ELF-1 (cell line): Measurements from ENCODE around the gene NDUFB10.

ENCODE experiments used
- DNase-seq: peaks from one replicate; pipeline ENCODE4 v3.0.0-alpha.2; 2016; ENCODE audit warnings: low read depth, low spot score

Gene NDUFB10

GRCh38 chr16:1971796-1972489 is 12.6 kb downstream of the NDUFB10 start, which contains the start of gene TBL3:
TBL3 (plus strand) TSS chr16:1972053; CDS start chr16:1972165, 112 bp downstream.
- peak; percentile 98 for DNase-seq

DNA sequence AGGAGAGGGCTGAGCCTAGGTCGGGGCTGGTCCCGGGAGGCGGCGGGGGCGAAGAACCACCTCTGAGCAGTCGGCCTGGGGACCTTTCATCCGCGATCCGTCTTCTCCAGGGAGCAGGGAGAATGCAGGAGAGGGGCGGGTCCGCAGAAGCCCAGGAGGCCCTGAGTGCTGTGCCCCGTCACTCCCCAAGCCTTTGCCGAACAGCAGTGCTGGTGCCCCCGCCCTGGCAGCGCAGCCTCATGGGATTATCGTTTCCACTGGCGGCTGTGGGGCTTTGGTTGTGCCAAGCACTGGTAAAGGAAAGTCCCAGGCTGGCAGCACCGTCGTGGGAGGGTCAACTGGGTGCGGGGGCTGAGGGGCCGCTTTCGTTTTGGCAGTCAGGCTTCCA is 13.1 kb downstream of the NDUFB10 start:
- DNase-seq: peak; percentile 39

DNA sequence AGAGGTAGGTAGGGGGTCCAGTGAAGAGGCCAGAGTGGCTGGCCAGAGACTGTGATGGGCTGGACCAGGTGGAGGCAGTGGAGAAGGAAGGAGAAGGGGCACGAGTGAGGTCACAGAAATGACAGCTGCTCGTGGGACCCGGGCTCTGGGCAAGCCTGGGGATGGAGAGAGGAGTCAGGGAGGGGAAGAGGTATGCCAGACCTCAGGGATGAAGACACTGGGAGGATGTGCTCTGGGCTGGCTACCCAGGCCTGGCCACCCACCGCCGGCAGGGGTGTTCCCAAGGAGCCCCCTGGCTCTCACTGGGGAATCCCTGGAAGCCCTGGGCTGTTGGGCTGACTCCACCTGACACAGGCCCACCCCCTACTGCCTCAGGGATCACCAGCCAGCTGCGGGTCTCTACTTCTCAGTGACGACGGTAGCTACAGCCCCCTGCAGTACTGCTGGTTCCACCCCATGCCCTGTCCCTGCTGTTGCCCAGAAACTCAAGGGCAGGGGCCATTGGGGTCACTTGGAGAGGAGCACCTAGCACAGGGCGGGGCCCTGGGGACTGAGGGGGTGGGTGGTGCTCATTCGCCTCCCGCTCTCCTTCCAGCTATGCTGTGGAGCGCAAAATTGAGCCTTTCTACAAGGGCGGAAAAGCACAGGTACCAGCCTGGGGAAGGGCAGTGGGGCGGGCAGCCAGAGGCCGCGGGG is 14.3 kb downstream of the NDUFB10 start:
- no peak for DNase-seq

GRCh38 chr16:1974157-1975070 is 15.1 kb downstream of the NDUFB10 start:
- no peak for DNase-seq

- no peak for DNase-seq
Measured at GRCh38 chr16:1975432-1976215, 16.3 kb downstream of the NDUFB10 start.

DNA sequence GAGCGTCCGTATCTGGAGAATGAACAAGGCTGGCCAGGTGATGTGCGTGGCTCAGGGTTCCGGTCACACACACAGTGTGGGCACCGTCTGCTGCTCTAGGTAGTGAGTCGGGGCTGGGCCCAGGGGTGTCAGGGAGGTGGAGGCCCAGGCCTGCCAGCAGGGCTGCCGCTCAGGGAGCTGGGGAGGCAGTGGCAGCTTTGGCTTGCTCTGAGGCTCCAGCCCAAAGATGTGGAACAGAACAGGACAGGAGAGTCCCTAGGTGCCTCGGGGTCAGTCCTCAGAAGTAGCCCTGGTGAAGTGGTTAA is 16.8 kb downstream of the NDUFB10 start:
- no peak for DNase-seq

DNA sequence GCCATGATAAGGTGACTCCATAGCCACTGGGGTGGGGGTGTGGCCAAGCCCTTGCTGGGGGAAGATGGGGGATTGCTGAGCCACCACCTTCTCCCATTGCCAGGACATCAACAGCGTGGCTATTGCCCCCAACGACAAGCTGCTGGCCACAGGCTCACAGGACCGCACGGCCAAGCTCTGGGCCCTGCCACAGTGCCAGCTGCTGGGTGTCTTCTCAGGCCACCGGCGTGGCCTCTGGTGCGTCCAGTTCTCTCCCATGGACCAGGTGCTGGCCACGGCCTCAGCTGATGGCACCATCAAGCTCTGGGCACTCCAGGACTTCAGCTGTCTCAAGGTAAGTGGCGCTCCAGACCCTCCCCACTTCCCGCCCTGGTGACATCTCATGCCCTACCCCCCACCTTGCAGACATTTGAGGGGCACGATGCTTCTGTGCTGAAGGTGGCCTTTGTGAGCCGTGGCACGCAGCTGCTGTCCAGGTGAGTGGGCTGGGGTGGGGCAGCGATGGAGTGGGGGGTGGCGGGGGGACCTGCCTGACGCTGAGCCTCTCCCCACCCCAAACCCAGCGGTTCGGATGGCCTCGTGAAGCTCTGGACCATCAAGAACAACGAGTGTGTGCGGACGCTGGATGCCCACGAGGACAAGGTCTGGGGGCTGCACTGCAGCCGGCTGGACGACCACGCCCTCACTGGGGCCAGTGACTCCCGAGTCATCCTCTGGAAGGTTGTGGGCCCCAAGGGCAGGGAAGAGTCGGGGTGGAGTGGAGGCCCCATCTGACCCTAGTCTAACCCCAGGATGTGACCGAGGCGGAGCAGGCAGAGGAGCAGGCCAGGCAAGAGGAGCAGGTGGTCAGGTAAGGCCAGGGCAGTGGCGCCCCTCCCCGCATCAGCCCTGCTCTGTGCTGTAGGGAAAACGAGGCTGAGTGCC is 17.9 kb downstream of the NDUFB10 start:
- DNase-seq: no peak

GRCh38 chr16:1977875-1978268 is 18.5 kb downstream of the NDUFB10 start:
- no peak for DNase-seq

- DNase-seq: no peak
Measured at GRCh38 chr16:1978476-1979120, 19.3 kb downstream of the NDUFB10 start.

DNA sequence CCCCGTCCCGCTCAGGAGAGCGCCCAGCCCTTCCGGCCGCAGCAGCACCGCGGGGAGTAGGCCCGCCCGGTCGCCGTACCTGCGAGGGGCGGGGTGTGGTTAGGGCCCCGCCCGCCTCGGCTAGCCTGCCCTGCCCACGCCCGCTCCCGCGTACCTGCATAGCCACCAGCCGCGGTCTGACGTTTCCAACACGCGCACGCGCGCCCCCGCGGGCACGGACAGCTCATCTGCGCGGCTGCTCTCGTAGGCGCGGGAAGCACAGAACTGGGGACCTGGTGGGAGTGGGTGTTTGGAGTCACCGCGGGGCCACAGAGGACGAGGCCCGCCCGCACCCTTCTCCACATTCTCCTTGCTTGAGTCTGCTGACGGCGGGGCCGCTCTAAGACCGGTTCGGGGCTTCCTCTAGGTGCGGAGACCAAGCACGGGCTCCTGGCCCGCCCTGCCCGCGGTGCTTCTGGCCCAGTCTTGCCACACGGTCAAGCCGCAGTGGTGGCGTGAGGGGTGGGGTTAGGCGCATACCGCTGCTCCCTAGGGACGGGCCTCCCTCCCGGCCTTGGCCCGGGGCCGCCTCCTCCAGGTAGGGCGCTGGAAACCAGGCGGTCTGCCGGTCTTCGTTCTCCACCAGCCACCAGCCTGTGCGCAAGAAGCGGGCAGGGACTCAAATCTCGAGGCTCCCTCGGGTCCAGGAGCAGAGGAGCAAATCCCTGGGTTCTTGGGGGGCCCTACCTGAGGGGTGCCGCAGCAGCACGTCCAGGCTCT is 20.1 kb downstream of the NDUFB10 start:
- peak; percentile 69 for DNase-seq

DNA sequence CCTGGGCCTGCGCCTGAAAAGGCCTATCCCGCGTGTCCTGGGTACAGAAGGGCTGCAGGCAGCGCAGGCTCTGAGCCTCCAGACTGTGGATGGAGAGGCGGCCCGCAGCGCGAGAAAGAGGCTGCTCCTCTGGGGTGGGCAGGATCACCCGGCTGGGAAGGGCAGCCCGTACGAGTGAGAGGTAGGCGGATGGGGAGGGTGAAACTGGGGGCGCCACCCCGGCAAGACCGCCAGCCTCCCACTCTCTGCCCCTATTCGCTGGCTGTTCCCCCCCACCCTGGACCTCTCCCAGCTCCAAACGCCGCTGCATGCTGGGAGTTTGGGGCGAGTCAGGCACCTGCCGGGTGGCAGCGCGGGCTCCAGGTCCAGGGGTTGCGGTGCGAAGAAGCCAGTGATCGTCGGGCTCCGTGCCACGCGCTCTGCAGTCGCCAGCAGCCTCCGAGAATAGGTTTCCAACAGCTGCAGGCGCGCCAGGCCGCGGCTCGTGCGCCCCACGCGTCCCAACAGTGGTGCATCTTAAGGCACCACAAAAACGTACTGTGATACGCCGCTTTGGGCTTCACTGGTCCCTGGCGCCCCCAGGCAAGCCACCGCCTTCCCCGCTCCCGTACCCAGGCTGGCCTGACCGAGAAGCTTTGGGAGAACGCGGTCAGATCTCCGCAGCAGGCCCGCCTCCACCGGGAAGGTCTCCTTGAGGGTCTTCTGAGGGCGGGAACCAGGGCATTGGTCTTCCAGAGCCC is 20.9 kb downstream of the NDUFB10 start:
- no peak for DNase-seq

DNA sequence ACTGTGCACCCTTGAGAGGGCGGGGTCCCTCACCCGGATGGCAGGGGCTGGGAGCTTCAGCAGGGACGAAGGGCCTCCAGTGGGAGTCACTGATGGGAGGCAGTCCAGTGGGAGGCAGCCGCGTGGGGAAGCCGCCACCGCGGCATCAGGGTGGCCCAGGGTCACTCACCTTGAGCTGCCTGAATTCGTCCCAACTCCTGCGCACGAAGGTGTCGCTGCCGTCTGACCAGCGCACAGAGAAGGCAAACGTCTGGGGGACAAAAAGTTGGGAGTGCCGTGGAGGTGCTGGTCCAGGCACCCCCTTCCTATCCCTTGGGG is 21.4 kb downstream of the NDUFB10 start:
- no peak for DNase-seq

DNA sequence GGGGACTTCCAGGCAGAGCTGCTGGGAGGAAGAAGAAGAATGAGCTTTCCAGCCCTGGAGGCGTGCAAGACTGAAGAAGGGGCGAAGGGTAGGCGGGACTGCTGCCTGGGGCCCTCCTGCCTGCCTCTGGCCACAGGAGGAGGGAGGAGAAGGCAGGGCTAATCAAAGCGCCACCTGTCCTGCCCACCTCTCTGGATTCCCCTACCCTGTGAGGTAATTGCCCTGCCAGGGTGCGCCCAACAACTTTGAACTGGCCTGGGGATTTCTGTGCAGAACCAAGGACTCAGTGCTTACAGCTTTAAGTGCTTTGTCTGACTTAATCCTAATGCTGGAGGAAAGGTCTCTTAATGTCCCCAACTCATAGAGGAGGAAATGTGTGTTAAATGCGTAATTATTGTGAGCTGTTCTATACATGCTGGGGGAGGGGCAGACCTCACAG is 22.1 kb downstream of the NDUFB10 start, which contains the start of gene NOXO1:
NOXO1 (minus strand) TSS at position 72 of the 439 bp plus-strand sequence. CDS start 290 bp downstream, outside the sequence.
- no peak for DNase-seq

- no peak for DNase-seq
Measured at GRCh38 chr16:1982013-1982433, 22.7 kb downstream of the NDUFB10 start.

DNA sequence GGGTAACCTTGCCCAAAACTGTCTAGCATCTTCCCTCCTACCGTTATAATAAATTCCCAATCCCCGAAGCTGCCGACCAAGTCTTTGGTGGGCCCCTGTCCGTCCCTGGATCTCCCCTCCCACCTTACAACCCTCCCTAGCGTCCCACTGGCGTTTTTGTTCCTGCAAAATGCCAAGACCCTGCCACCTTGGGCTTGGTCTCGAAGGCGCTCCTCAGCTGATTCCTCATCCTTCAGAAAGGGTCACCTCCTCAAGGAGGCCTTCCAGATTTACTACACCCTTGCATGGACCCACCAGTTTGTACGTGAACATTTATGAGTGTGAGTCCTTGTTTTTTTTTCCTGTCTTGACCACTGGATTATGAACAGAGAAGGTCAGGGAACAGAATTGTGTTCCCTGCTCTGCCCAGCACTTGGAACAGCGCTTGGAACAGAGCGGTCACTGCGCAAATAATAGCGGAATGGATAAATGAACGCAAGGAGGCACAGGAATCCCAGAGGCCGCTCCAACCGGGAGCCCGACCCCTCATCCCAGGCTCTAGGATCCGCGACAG is 23.7 kb downstream of the NDUFB10 start:
- DNase-seq: no peak

- peak; percentile 95 for DNase-seq
Measured at GRCh38 chr16:1983544-1984346, 24.4 kb downstream of the NDUFB10 start, which contains the start of gene GFER. GFER (plus strand) TSS chr16:1984193; CDS start chr16:1984219, 26 bp downstream.
